ENCODE data around the gene SYT3.

DNA sequence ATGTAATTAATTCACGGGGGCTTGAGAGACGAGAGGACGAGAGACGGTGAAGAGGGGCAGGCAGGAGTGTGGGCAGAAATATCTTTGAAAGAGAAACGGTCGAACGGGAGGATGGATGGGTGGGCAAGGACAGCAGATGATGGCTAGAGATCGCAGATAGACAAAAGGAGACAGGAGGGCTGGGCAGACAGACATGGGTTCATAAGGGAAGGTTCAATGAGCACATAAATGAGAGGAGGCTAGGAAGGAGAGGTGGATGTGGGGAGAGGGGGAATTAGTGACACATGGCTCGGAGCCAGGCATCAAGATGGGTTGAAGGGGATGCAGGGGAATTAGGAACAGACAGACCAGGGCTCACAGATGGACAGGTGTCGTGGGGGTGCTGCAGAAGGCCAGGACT lies 1.1 kb downstream of the SYT3 start:
- TF ChIP-seq POLR2A (IDR thresholded peaks at IDR 0.05): no peak
- TF ChIP-seq, protein P1, sequence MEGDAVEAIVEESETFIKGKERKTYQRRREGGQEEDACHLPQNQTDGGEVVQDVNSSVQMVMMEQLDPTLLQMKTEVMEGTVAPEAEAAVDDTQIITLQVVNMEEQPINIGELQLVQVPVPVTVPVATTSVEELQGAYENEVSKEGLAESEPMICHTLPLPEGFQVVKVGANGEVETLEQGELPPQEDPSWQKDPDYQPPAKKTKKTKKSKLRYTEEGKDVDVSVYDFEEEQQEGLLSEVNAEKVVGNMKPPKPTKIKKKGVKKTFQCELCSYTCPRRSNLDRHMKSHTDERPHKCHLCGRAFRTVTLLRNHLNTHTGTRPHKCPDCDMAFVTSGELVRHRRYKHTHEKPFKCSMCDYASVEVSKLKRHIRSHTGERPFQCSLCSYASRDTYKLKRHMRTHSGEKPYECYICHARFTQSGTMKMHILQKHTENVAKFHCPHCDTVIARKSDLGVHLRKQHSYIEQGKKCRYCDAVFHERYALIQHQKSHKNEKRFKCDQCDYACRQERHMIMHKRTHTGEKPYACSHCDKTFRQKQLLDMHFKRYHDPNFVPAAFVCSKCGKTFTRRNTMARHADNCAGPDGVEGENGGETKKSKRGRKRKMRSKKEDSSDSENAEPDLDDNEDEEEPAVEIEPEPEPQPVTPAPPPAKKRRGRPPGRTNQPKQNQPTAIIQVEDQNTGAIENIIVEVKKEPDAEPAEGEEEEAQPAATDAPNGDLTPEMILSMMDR (IDR thresholded peaks at IDR 0.05): no peak
